ENCODE measurements around the gene ZNF48. TPM values are rescaled to one million over a fixed set of nuclear protein-coding genes. Genes with fewer than 3 reads are reported as not detected.

ZNF48 gene
- total RNA-seq (2014; rRNA removed) (8.9 and 14.2 TPM in 2 replicates), Bru-seq, nascent RNA (percentile 47 among the genes with signal in this experiment), BruChase-seq, experiment 1, labeled RNA remaining after a 6-hour chase (percentile 56 among the genes with signal in this experiment), BruChase-seq, experiment 2, labeled RNA remaining after a 2-hour chase (percentile 51 among the genes with signal in this experiment)
- long read RNA-seq, partial matches to known transcripts, result 0 of 6 reads
- long read RNA-seq, other reads (novel, unspliced or antisense), result 3 of 6 reads

GRCh38 chr16:30395155-30395991 lies at the start of gene ZNF48:
Gene ZNF48 (plus strand): TSS chr16:30395420. CDS start chr16:30395795, 375 bp downstream.
- ChIA-PET POLR2A (ENCODE audit: unreplicated experiment) (interaction anchor here (0.5 to 0.6 kb wide), 2 partner anchors 203 to 287 kb away, joined by 3 read pairs; no protein-coding TSS in a partner anchor), CTCF (interaction anchor here (0.6 to 1.0 kb wide), 3 partner anchors 14 to 363 kb away, joined by 3 to 8 read pairs (median 4); partner anchors contain the start of gene TBC1D10B)
- 0 out of 2 replicates have a peak within 1 kb of the TSS, but pooled peaks have one; percentile 4 for H3K27ac ChIP-seq (ENCODE audit: low read length)
- H3K4me2 ChIP-seq (ENCODE audit: low read length), result peak within 1 kb of the TSS; percentile 93
- H3K9ac ChIP-seq (ENCODE audit: low read length), result peak within 1 kb of the TSS; percentile 68
- H3K27me3 ChIP-seq (ENCODE audit: low read length), result no peaks in the 10 kb centered on the region
- H3K36me3 ChIP-seq (ENCODE audit: low read depth, low read length), result no peaks in the 10 kb centered on the region
- peak within 1 kb of the TSS; percentile 90 for H2AFZ ChIP-seq (ENCODE audit: low read length)
- H3K4me3 ChIP-seq (ENCODE audit: low read length), result peak within 1 kb of the TSS; percentile 84
- DNase-seq, result peak; percentile 56
- no peaks in the 10 kb centered on the region for H3K9me2 ChIP-seq (replicated peaks; ENCODE audit: low read length)
- no TSS peak for BruUV-seq (replicated peaks)
- no peaks in the 10 kb centered on the region for H4K20me1 ChIP-seq (ENCODE audit: low read length)
- no peaks in the 10 kb centered on the region for H3K9me3 ChIP-seq (ENCODE audit: low read length)
- no peaks in the 10 kb centered on the region for H3F3A ChIP-seq (ENCODE audit: low read length, unreplicated experiment)
- ATAC-seq, result peak; percentile 79
- peaks cover 20% of the 10 kb centered on the region for H3K79me2 ChIP-seq (ENCODE audit: low read length)
- 0 out of 2 replicates have a peak, but pooled peaks cover 4% of the 10 kb centered on the region for H3K4me1 ChIP-seq (ENCODE audit: insufficient read depth, low read length)
- intact Hi-C loops (cut with micrococcal nuclease), result loop anchor here (2.0 kb wide), 1 partner anchor 17 kb away; no protein-coding TSS in a partner anchor
- TF ChIP-seq EZH2 (IDR thresholded peaks at IDR 0.05; ENCODE audit: low read length, unreplicated experiment), result no peak
- peak; percentile 21; the same call in 1 of the 2 replicates for TF ChIP-seq CTCF (conservative IDR thresholded peaks at IDR 0.05; ENCODE audit: low read depth, low read length)
- no peak for TF ChIP-seq EZH2phosphoT487 (IDR thresholded peaks at IDR 0.05; ENCODE audit: borderline replicate concordance, low read length)

- no peaks in the 10 kb centered on the region for H3K9me2 ChIP-seq (replicated peaks; ENCODE audit: low read length)
- no peak for ATAC-seq
- no peak overlapping the region for H2AFZ ChIP-seq (ENCODE audit: low read length)
- H3K36me3 ChIP-seq (ENCODE audit: low read depth, low read length), result peaks cover 9% of the 10 kb centered on the region; the same call in 1 of the 2 replicates
- H3K27me3 ChIP-seq (ENCODE audit: low read length), result no peaks in the 10 kb centered on the region
- H3K27ac ChIP-seq (ENCODE audit: low read length), result no peak overlapping the region
- no peak overlapping the region for H3K4me3 ChIP-seq (ENCODE audit: low read length)
- no peak overlapping the region for H3K9ac ChIP-seq (ENCODE audit: low read length)
- H3K4me2 ChIP-seq (ENCODE audit: low read length), result no peak overlapping the region
- intact Hi-C loops (cut with micrococcal nuclease), result no loop called here
- no peak for DNase-seq
- no peaks in the 10 kb centered on the region for H3K79me2 ChIP-seq (ENCODE audit: low read length)
- ChIA-PET POLR2A (ENCODE audit: unreplicated experiment) (no interaction called here), CTCF (no interaction called here)
- no peaks in the 10 kb centered on the region for H4K20me1 ChIP-seq (ENCODE audit: low read length)
- BruUV-seq (replicated peaks), result no TSS peak
- TF ChIP-seq CTCF (conservative IDR thresholded peaks at IDR 0.05; ENCODE audit: low read depth, low read length) (no peak), EZH2 (IDR thresholded peaks at IDR 0.05; ENCODE audit: low read length, unreplicated experiment) (no peak), EZH2phosphoT487 (IDR thresholded peaks at IDR 0.05; ENCODE audit: borderline replicate concordance, low read length) (no peak)
- no peaks in the 10 kb centered on the region for H3F3A ChIP-seq (ENCODE audit: low read length, unreplicated experiment)
- no peaks in the 10 kb centered on the region for H3K9me3 ChIP-seq (ENCODE audit: low read length)
- no peaks in the 10 kb centered on the region for H3K4me1 ChIP-seq (ENCODE audit: insufficient read depth, low read length)
Observed at GRCh38 chr16:30346286-30346685, 48.9 kb upstream of the ZNF48 start.
